ENCODE measurements around the gene SLC52A3. TPM values are rescaled to one million over a fixed set of nuclear protein-coding genes. Genes with fewer than 3 reads are reported as not detected.

Gene SLC52A3
- total RNA-seq, 1 donor from 2014 or later: 0.25 TPM

DNA sequence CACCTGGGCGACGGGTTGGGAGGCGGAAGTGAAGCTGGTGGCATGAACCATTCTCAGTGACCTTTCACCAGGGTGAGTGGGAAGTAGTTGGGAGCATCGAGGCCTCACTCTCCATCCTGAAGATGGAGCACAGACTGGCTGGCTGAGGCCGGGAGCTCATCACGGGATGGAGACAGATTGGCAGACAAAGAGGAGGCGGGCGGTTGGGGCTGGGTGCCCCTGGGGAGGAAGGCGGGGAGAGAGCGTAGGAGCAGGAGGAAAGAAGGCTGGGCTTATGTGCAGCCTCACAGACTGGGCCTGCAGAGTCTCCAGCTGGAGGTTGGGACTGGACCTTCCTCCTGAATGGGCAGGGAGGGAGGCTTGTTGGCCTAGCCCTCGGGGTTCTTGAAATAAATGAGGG lies 48.5 kb downstream of the SLC52A3 start:
- no peaks in the 10 kb centered on the region for H3K4me1 Mint-ChIP-seq

GRCh38 chr20:719068-719467 lies 49.2 kb downstream of the SLC52A3 start:
- TF ChIP-seq, protein P1, sequence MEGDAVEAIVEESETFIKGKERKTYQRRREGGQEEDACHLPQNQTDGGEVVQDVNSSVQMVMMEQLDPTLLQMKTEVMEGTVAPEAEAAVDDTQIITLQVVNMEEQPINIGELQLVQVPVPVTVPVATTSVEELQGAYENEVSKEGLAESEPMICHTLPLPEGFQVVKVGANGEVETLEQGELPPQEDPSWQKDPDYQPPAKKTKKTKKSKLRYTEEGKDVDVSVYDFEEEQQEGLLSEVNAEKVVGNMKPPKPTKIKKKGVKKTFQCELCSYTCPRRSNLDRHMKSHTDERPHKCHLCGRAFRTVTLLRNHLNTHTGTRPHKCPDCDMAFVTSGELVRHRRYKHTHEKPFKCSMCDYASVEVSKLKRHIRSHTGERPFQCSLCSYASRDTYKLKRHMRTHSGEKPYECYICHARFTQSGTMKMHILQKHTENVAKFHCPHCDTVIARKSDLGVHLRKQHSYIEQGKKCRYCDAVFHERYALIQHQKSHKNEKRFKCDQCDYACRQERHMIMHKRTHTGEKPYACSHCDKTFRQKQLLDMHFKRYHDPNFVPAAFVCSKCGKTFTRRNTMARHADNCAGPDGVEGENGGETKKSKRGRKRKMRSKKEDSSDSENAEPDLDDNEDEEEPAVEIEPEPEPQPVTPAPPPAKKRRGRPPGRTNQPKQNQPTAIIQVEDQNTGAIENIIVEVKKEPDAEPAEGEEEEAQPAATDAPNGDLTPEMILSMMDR (IDR thresholded peaks at IDR 0.05; ENCODE audit: unreplicated experiment): no peak
- no peak for DNase-seq (ENCODE audit: low spot score in 2 of 2, unreplicated experiment in 2 of 2)
- H3K4me1 Mint-ChIP-seq: no peaks in the 10 kb centered on the region
- H3K4me3 Mint-ChIP-seq: no peak overlapping the region
- no peaks in the 10 kb centered on the region for H3K9me3 Mint-ChIP-seq
- no peak overlapping the region for H3K27ac Mint-ChIP-seq
- H3K36me3 Mint-ChIP-seq: no peaks in the 10 kb centered on the region
- H3K27me3 Mint-ChIP-seq (ENCODE audit: low read depth): peaks cover 66% of the 10 kb centered on the region

More for the DNA sequence above, 48.5 kb downstream of the SLC52A3 start:
- Mint-ChIP-seq H3K4me3 (no peak overlapping the region), H3K27me3 (ENCODE audit: low read depth) (peaks cover 73% of the 10 kb centered on the region), H3K36me3 (no peaks in the 10 kb centered on the region), H3K9me3 (no peaks in the 10 kb centered on the region), H3K27ac (no peak overlapping the region)
- DNase-seq (ENCODE audit: low spot score in 2 of 2, unreplicated experiment in 2 of 2): no peak
- TF ChIP-seq, protein P1 (IDR thresholded peaks at IDR 0.05; ENCODE audit: unreplicated experiment): no peak

GRCh38 chr20:717832-718231 lies 50.5 kb downstream of the SLC52A3 start:
- TF ChIP-seq, protein P1 (IDR thresholded peaks at IDR 0.05; ENCODE audit: unreplicated experiment): no peak
- Mint-ChIP-seq H3K36me3 (no peaks in the 10 kb centered on the region), H3K27ac (no peak overlapping the region), H3K27me3 (ENCODE audit: low read depth) (peaks cover 53% of the 10 kb centered on the region), H3K9me3 (peaks cover 6% of the 10 kb centered on the region), H3K4me1 (no peaks in the 10 kb centered on the region), H3K4me3 (no peak overlapping the region)
- DNase-seq (ENCODE audit: low spot score in 2 of 2, unreplicated experiment in 2 of 2): no peak

GRCh38 chr20:717271-717670 lies 51.0 kb downstream of the SLC52A3 start:
- TF ChIP-seq, protein P1 (IDR thresholded peaks at IDR 0.05; ENCODE audit: unreplicated experiment): no peak
- Mint-ChIP-seq H3K9me3 (peaks cover 9% of the 10 kb centered on the region), H3K27me3 (ENCODE audit: low read depth) (peaks cover 49% of the 10 kb centered on the region), H3K36me3 (no peaks in the 10 kb centered on the region), H3K4me3 (no peak overlapping the region), H3K27ac (no peak overlapping the region), H3K4me1 (no peaks in the 10 kb centered on the region)
- no peak for DNase-seq (ENCODE audit: low spot score in 2 of 2, unreplicated experiment in 2 of 2)

DNA sequence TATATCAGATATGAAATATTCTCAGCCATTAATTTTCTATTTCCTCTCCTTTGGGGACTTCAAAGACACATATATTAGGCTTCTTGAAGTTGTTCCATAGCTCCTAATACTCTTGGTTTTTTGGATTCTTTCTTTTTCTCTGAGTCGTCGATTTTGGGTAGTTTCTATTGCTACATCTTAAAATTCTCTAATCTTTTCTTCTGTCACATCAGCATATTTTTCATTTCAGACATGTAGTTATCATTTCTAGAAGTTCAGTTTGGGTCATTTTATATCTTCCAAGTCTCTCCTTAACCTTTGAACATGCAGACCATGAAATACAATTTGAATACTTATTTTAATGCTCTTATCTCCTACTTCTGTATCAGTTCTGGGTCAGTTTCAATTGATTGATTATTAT lies 53.8 kb downstream of the SLC52A3 start:
- H3K27me3 Mint-ChIP-seq (ENCODE audit: low read depth): peaks cover 34% of the 10 kb centered on the region
- no peak overlapping the region for H3K4me3 Mint-ChIP-seq
- H3K27ac Mint-ChIP-seq: no peak overlapping the region
- TF ChIP-seq, protein P1 (IDR thresholded peaks at IDR 0.05; ENCODE audit: unreplicated experiment): no peak
- peaks cover 6% of the 10 kb centered on the region for H3K4me1 Mint-ChIP-seq
- H3K9me3 Mint-ChIP-seq: peaks cover 11% of the 10 kb centered on the region
- no peaks in the 10 kb centered on the region for H3K36me3 Mint-ChIP-seq
- no peak for DNase-seq (ENCODE audit: low spot score in 2 of 2, unreplicated experiment in 2 of 2)

DNA sequence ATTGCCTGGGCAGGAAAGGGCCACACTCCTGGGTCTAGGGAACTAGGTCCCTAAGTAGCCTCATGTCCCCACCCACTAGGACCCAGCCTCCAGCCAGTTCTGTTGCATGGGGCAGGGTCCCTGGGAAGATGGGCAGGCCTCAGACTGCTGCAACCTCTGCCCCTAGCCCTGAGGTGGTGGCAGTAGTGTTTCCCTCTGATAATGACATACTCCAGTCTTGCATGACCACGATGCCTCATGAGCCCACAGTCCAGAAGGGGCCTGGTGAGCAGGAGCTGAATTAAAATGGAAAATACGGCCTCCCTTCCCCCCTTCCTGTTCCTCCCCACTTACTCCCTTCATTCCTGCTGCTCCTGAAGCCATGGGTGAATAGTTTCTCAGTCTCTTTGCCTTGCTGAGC lies 56.7 kb downstream of the SLC52A3 start:
- Mint-ChIP-seq H3K27ac (no peak overlapping the region), H3K4me1 (peaks cover 11% of the 10 kb centered on the region), H3K9me3 (peaks cover 18% of the 10 kb centered on the region), H3K36me3 (no peaks in the 10 kb centered on the region), H3K4me3 (no peak overlapping the region), H3K27me3 (ENCODE audit: low read depth) (peaks cover 35% of the 10 kb centered on the region)
- DNase-seq (ENCODE audit: low spot score in 2 of 2, unreplicated experiment in 2 of 2): no peak
- TF ChIP-seq, protein P1 (IDR thresholded peaks at IDR 0.05; ENCODE audit: unreplicated experiment): no peak

Data from mesothelial cell of epicardium (in vitro differentiated cells).